GM23248 (cell line): Measurements from ENCODE around the gene C9orf50. TPM values are rescaled to one million over a fixed set of nuclear protein-coding genes. Genes with fewer than 3 reads are reported as not detected.

Experiments
- DNase-seq: peaks from one replicate; pipeline ENCODE4 v3.0.0-alpha.2; 2015
- H2AFZ ChIP-seq: fragments of 200-600 bp; sonication (generic); 2 replicates; pipeline ENCODE4 v1.6.1; 2016; ENCODE audit warnings: antibody characterized with exemption
- H3F3A ChIP-seq: fragments of 200-600 bp; sonication (generic); 2 replicates; pipeline ENCODE4 v1.6.1; 2016; ENCODE audit warnings: mild to moderate bottlenecking, antibody characterized with exemption, mixed run types; ENCODE audit not compliant: insufficient read depth
- H3K27ac ChIP-seq: fragments of 200-600 bp; sonication (generic); 2 replicates; pipeline ENCODE4 v1.5.1; 2016; ENCODE audit warnings: mild to moderate bottlenecking
- H3K27me3 ChIP-seq: fragments of 200-600 bp; sonication (generic); replicated peaks from 2 replicates; pipeline ENCODE4 v1.6.1; 2016; ENCODE audit warnings: mild to moderate bottlenecking; ENCODE audit not compliant: insufficient read depth
- H3K36me3 ChIP-seq: fragments of 200-600 bp; sonication (generic); 2 replicates; pipeline ENCODE4 v1.6.1; 2016; ENCODE audit warnings: low read depth, mild to moderate bottlenecking
- H3K4me1 ChIP-seq: fragments of 200-600 bp; sonication (generic); 2 replicates; pipeline ENCODE4 v1.6.1; 2016; ENCODE audit warnings: mild to moderate bottlenecking; ENCODE audit not compliant: insufficient read depth
- H3K4me2 ChIP-seq: fragments of 200-600 bp; sonication (generic); one replicate; pipeline ENCODE4 v1.6.1; 2016; ENCODE audit warnings: mild to moderate bottlenecking; ENCODE audit not compliant: unreplicated experiment
- H3K4me3 ChIP-seq: fragments of 200-600 bp; sonication (generic); 2 replicates; pipeline ENCODE4 v1.5.1; 2016; ENCODE audit warnings: mild to moderate bottlenecking
- H3K79me2 ChIP-seq: fragments of 200-600 bp; sonication (generic); 2 replicates; pipeline ENCODE4 v1.6.1; 2016; ENCODE audit warnings: mild to moderate bottlenecking; ENCODE audit not compliant: insufficient read depth
- H3K9ac ChIP-seq: fragments of 200-600 bp; sonication (generic); 2 replicates; pipeline ENCODE4 v1.6.1; 2016; ENCODE audit warnings: mild to moderate bottlenecking
- H3K9me2 ChIP-seq: fragments of 200-600 bp; sonication (generic); 2 replicates; pipeline ENCODE4 v1.6.1; 2016; ENCODE audit warnings: mixed run types, mild to moderate bottlenecking, moderate library complexity; ENCODE audit not compliant: insufficient read depth
- H3K9me3 ChIP-seq: fragments of 200-600 bp; sonication (generic); one replicate; pipeline ENCODE4 v1.6.1; 2017; ENCODE audit warnings: low read depth
- H4K20me1 ChIP-seq: fragments of 200-600 bp; sonication (generic); 2 replicates; pipeline ENCODE4 v1.6.0; 2016; ENCODE audit not compliant: insufficient read depth
- EZH2 ChIP-seq: fragments of 200-600 bp; sonication (generic); IDR thresholded peaks from 2 replicates; pipeline ENCODE4 v1.6.1; 2018; ENCODE audit warnings: antibody characterized with exemption, mild to moderate bottlenecking; ENCODE audit not compliant: insufficient read depth, poor library complexity, severe bottlenecking
- EZH2phosphoT487 ChIP-seq: fragments of 200-600 bp; sonication (generic); IDR thresholded peaks from 2 replicates; pipeline ENCODE4 v1.6.1; 2018; ENCODE audit warnings: antibody characterized with exemption, moderate library complexity, mild to moderate bottlenecking, low read depth; ENCODE audit not compliant: insufficient read depth
- WGBS, 2 experiments: methylation state at CpG; one replicate each; pipeline ENCODE4 v1.1.6; 2015 to 2017; ENCODE audit warnings: low lambda C conversion rate in 2 of 2, low coverage in 1 of 2; ENCODE audit errors: missing lambda C conversion rate in 2 of 2; 5-methylcytosine and 5-hydroxymethylcytosine counted together
- in situ Hi-C: fragments of 300-500 bp; cut with MboI; formaldehyde crosslinking; loops from 2 replicates; pipeline ENCODE4 v1.15.0; 2020
- polyA plus RNA-seq: library from polyadenylated mRNA; unstranded; fragments of >200 nt; fragmentation: Nextera tagmentation; extraction: Ambion mirVana; gene quantifications from 2 replicates; pipeline ENCODE4 v1.2.1, GENCODE V29; 2016
- total RNA-seq: library from RNA; depleted of rRNA; stranded (reverse); fragments of >200 nt; shearing (Covaris generic); gene quantifications from 2 replicates; pipeline ENCODE4 v1.2.3, GENCODE V29; 2014

Gene C9orf50
- total and polyA plus RNA-seq, 2 experiments from 2014 or later, result 0.23 to 0.32 TPM

DNA sequence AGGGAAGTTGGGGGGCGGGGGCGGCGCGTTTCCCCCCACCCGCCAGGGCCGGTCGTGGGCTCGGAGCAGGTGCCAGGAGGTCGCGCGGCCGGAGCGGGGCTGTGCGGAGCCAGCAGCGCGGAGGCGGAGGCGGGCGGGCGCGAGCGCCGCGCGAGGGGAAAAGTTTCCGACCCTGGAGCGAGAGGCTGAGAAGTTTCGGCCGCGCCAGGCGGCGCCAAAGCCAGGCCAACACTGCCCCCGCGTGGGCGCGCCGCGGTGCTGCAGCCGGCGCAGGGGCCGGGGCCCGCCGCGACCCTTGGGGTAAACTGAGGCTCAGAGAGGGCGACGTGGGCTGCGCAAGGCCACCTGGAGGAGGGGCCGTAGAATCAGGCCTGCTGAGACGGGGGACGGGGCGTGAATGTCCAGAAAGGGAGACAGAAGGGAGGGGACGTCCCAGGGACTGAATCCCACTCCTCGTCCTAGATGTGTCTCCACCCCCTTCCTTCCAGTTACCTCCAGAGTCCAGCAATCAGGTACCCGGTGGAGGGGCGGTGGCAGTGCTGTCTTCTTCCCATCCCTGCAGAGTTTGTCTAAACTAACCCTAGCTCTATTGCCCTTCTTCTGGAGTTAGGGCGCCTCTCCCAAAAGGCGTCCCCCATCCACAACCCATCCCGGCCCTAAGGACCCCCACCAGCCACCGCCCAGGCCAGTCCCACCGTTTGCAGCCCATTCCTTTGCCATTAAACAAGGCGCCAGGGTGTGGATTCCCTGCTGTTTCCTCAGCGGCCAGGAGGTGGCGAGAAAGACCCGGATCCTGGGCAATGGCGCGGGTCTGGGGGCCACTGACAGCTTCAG lies 10.2 kb downstream of the C9orf50 start:
- Histone ChIP-seq H3K4me3 (peak overlapping the region; percentile 85), H3K9ac (peak overlapping the region; percentile 86), H3K27ac (peak overlapping the region; percentile 63), H3K4me1 (peaks cover 17% of the 10 kb centered on the region), H3K9me3 (no peaks in the 10 kb centered on the region), H3K9me2 (no peaks in the 10 kb centered on the region), H4K20me1 (no peaks in the 10 kb centered on the region), H3K27me3 (no peaks in the 10 kb centered on the region), H3F3A (0 out of 2 replicates have a peak, but pooled peaks cover 11% of the 10 kb centered on the region), H3K36me3 (no peaks in the 10 kb centered on the region), H2AFZ (peak overlapping the region; percentile 57), H3K4me2 (peak overlapping the region; percentile 99), H3K79me2 (no peaks in the 10 kb centered on the region)
- no peak for TF ChIP-seq EZH2phosphoT487
- no peak for TF ChIP-seq EZH2
- in situ Hi-C loops, result no loop called here
- WGBS, 2 experiments, result 1% methylated on average over 35 to 45 of the region's 66 CpGs
- DNase-seq, result peak; percentile 91

DNA sequence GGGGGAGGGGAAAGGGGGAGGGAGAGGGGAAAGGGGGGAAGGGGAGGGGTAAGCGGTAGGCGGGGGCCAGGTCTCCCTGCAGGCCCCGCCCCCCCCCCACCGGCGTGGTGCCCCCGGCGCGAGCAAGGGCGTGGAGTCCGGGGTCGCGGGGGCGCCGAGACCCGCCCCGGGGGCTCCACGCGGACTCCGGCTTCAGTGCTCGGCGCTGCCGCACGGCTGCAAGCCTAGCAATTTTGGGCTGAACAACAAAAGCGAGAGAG lies 10.8 kb downstream of the C9orf50 start:
- Histone ChIP-seq H3K9me3 (no peaks in the 10 kb centered on the region), H3K27ac (peak overlapping the region; percentile 63), H3K27me3 (no peaks in the 10 kb centered on the region), H4K20me1 (no peaks in the 10 kb centered on the region), H3K9ac (peak overlapping the region; percentile 86), H3K4me2 (peak overlapping the region; percentile 99), H3K79me2 (no peaks in the 10 kb centered on the region), H3K4me3 (peak overlapping the region; percentile 85), H3K4me1 (peaks cover 17% of the 10 kb centered on the region), H3K36me3 (no peaks in the 10 kb centered on the region), H3F3A (0 out of 2 replicates have a peak, but pooled peaks cover 11% of the 10 kb centered on the region), H2AFZ (no peak overlapping the region), H3K9me2 (no peaks in the 10 kb centered on the region)
- WGBS, 2 experiments, result 3% methylated on average over 24 of the region's 24 CpGs; no CpG with 5 or more reads in 1 of the 2 experiments
- no peak for DNase-seq
- in situ Hi-C loops, result no loop called here
- TF ChIP-seq EZH2, result no peak
- TF ChIP-seq EZH2phosphoT487, result no peak

DNA sequence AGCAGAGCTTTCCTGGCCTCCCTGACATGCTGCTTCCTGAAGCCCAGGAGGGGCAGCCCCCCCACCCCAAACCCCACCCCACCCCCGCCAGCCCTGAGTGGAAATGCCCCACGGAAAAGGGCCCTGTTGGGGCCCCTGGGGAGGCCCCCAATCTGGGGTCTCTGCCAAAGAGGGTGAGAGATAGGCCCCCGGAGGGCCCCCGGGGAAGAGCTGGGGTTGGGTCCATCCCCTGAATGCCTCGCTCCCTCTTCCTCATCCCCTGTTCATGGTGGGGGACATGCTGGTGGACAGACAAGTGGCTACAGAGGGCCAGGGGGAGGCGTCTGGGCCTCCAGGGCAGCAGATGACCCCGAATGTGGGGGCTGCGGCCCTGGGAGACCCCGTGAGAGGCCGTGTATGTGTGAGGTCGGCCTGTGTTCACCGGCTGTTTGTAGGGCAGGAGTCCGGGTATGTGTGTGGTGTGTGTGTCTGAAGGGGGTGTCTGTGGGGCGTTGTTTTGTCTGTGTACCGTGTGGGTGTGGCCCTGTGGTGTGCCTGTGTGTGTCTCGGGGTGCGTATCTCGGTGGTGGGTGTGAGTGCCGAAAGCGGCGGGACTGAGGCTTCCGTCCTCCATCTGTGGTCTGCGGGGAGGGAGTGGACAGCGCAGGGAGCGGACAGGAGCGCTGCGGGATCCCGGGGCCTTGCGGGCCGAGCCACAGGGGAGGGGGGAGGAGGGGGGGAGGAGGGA lies 11.3 kb downstream of the C9orf50 start:
- Histone ChIP-seq H4K20me1 (no peaks in the 10 kb centered on the region), H3K4me2 (peak overlapping the region; percentile 70), H3K27ac (peak overlapping the region; percentile 63), H3K27me3 (no peaks in the 10 kb centered on the region), H3K4me3 (peak overlapping the region; percentile 85), H3F3A (0 out of 2 replicates have a peak, but pooled peaks cover 11% of the 10 kb centered on the region), H3K4me1 (peaks cover 17% of the 10 kb centered on the region), H2AFZ (peak overlapping the region; percentile 53), H3K9me3 (no peaks in the 10 kb centered on the region), H3K9me2 (no peaks in the 10 kb centered on the region), H3K79me2 (no peaks in the 10 kb centered on the region), H3K9ac (peak overlapping the region; percentile 86), H3K36me3 (no peaks in the 10 kb centered on the region)
- TF ChIP-seq EZH2 (no peak), EZH2phosphoT487 (no peak)
- 20 to 21% methylated on average over 24 to 30 of the region's 30 CpGs for WGBS, 2 experiments
- DNase-seq, result peak; percentile 65
- in situ Hi-C loops, result loop anchor here (10.0 kb wide), 2 partner anchors 115 to 285 kb away; no protein-coding TSS in a partner anchor

DNA sequence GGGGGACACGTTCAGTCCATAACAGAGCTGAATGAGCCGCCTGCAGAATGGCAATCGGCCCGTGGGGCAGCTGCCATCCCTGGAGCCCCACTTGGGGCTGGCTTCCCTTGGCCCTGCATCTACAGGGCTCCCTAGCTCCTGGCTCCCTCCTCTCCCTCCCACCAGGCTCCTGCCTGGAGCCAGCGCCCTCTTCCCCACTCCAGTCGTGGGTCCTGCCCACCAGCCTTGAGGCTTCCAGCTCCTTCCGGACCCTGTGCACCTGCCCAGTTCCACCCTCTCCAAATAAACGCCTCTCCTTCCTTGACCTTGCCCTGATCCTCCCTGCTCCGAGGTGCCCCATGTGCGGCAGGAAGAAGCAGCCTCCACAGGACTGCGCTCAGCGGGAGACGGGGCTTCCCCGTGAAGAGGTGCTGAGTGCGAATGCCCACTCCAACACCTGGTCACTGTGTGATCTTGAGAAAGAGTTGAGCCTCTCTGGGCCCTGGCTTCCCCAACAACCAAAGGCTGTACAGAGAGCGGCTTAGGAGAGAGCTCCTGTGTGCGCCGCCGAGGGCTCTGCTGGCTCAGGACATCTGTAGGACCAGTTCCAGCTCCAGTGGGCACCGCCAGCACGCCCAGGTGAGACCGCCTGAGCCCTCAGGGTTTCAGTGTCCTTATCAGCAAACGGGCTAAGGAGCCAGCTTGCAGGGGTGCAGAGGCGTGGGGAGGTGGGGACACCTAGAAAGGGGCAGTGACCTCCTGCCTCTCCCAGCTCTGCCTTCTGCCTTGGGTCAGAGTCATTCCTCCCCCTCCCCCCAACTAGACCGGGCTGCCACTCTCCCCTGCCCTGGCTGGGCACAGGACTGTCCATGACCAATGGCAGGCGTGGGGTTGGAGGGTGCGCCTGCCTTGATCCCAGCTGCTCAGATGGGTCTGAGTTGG lies 12.1 kb downstream of the C9orf50 start:
- TF ChIP-seq EZH2 (no peak), EZH2phosphoT487 (no peak)
- 86 to 91% methylated on average over 24 to 27 of the region's 27 CpGs for WGBS, 2 experiments
- Histone ChIP-seq H3K9ac (peak overlapping the region; percentile 45; the same call in 1 of the 2 replicates), H3K4me1 (peaks cover 17% of the 10 kb centered on the region), H3K36me3 (no peaks in the 10 kb centered on the region), H4K20me1 (no peaks in the 10 kb centered on the region), H3K27ac (peak overlapping the region; percentile 74), H3K9me2 (no peaks in the 10 kb centered on the region), H3F3A (0 out of 2 replicates have a peak, but pooled peaks cover 11% of the 10 kb centered on the region), H3K79me2 (no peaks in the 10 kb centered on the region), H3K4me3 (no peak overlapping the region), H3K27me3 (no peaks in the 10 kb centered on the region), H2AFZ (no peak overlapping the region), H3K4me2 (peak overlapping the region; percentile 42), H3K9me3 (no peaks in the 10 kb centered on the region)
- DNase-seq, result no peak
- in situ Hi-C loops, result loop anchor here (10.0 kb wide), 2 partner anchors 114 to 284 kb away; no protein-coding TSS in a partner anchor
